Activated CD8-positive, alpha-beta T cell treated with anti-CD3 and anti-CD28 coated beads for 36 hours (primary cell): ENCODE data around the gene HSD11B2. TPM values are rescaled to one million over a fixed set of nuclear protein-coding genes. Genes with fewer than 3 reads are reported as not detected.

Experiments used
- ATAC-seq: fragments of 200-7000 bp; cut with Tn5 transposase; one replicate; pipeline ENCODE4 v1.10.0; 2021; ENCODE audit warnings: mild to moderate bottlenecking, moderate library complexity
- CTCF ChIA-PET: fragments of 350-600 bp; sonication (Branson Sonifier 250); formaldehyde crosslinking; loops from one replicate; lab custom pipeline; 2021; ENCODE audit warnings: antibody characterized with exemption; lab: Charles Lee
- POLR2A ChIA-PET: fragments of 350-600 bp; sonication (Branson Sonifier 250); formaldehyde crosslinking; loops from one replicate; lab custom pipeline; 2021; ENCODE audit warnings: antibody characterized with exemption; lab: Charles Lee
- DNase-seq: peaks from one replicate; pipeline ENCODE4 v3.0.0-alpha.2; 2020
- H3K27ac Mint-ChIP-seq: one replicate; pipeline ENCODE4 v1.8.0; 2021; ENCODE audit warnings: mild to moderate bottlenecking, mixed read lengths
- H3K27me3 Mint-ChIP-seq: one replicate; pipeline ENCODE4 v1.8.0; 2021; ENCODE audit warnings: mixed read lengths
- H3K36me3 Mint-ChIP-seq: one replicate; pipeline ENCODE4 v1.8.0; 2021; ENCODE audit warnings: low read depth, mixed read lengths
- H3K4me1 Mint-ChIP-seq: one replicate; pipeline ENCODE4 v1.8.0; 2021; ENCODE audit warnings: low read depth, mixed read lengths
- H3K4me3 Mint-ChIP-seq: one replicate; pipeline ENCODE4 v1.8.0; 2021; ENCODE audit warnings: mild to moderate bottlenecking, moderate library complexity, mixed read lengths
- H3K9me3 Mint-ChIP-seq: one replicate; pipeline ENCODE4 v1.8.0; 2021; ENCODE audit warnings: mixed read lengths
- intact Hi-C: fragments of 100-400 bp; cut with micrococcal nuclease; formaldehyde crosslinking; loops from one replicate; pipeline ENCODE4 v1.10.0; 2022
- total RNA-seq, 2 experiments: library from RNA; stranded (reverse); gene quantifications; one replicate each; pipeline ENCODE4 v1.2.3, GENCODE V29; 2021
- TF ChIP-seq, protein P1 (sequence below): fragments of 200-600 bp; IDR thresholded peaks from one replicate; pipeline ENCODE4 v1.8.0; 2022; ENCODE audit warnings: antibody characterized with exemption, mild to moderate bottlenecking

Gene HSD11B2
- total RNA-seq, 2 experiments from 2014 or later: 1.6 to 2.3 TPM

GRCh38 chr16:67399218-67399733, 31.6 kb upstream of the HSD11B2 start:
- DNase-seq: peak; percentile 65
- peak; percentile 91 for ATAC-seq
- Mint-ChIP-seq H3K27ac (no peak overlapping the region), H3K9me3 (no peaks in the 10 kb centered on the region), H3K36me3 (no peaks in the 10 kb centered on the region), H3K27me3 (peaks cover 16% of the 10 kb centered on the region), H3K4me3 (no peak overlapping the region), H3K4me1 (peaks cover under 1% of the 10 kb centered on the region)
- TF ChIP-seq, protein P1, sequence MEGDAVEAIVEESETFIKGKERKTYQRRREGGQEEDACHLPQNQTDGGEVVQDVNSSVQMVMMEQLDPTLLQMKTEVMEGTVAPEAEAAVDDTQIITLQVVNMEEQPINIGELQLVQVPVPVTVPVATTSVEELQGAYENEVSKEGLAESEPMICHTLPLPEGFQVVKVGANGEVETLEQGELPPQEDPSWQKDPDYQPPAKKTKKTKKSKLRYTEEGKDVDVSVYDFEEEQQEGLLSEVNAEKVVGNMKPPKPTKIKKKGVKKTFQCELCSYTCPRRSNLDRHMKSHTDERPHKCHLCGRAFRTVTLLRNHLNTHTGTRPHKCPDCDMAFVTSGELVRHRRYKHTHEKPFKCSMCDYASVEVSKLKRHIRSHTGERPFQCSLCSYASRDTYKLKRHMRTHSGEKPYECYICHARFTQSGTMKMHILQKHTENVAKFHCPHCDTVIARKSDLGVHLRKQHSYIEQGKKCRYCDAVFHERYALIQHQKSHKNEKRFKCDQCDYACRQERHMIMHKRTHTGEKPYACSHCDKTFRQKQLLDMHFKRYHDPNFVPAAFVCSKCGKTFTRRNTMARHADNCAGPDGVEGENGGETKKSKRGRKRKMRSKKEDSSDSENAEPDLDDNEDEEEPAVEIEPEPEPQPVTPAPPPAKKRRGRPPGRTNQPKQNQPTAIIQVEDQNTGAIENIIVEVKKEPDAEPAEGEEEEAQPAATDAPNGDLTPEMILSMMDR: peak; percentile 94
- intact Hi-C loops: no loop called here
- ChIA-PET POLR2A (interaction anchor here (0.6 to 1.0 kb wide), 2 partner anchors 17 to 130 kb away, joined by 4 read pairs; no protein-coding TSS in a partner anchor), CTCF (interaction anchor here (0.6 to 4.1 kb wide), 45 partner anchors 9 to 217 kb away, joined by 3 to 19 read pairs (median 5); partner anchors contain the start of genes ATP6V0D1, FHOD1, SLC9A5 and ZDHHC1)

GRCh38 chr16:67399749-67400704, 30.9 kb upstream of the HSD11B2 start:
- Mint-ChIP-seq H3K36me3 (no peaks in the 10 kb centered on the region), H3K4me1 (no peaks in the 10 kb centered on the region), H3K27me3 (peaks cover 13% of the 10 kb centered on the region), H3K27ac (no peak overlapping the region), H3K9me3 (no peaks in the 10 kb centered on the region), H3K4me3 (no peak overlapping the region)
- intact Hi-C loops: loop anchor here (5.0 kb wide), 1 partner anchor 138 kb away; no protein-coding TSS in a partner anchor
- CTCF ChIA-PET: interaction anchor here (0.6 to 4.1 kb wide), 45 partner anchors 8 to 218 kb away, joined by 3 to 19 read pairs (median 5); partner anchors contain the start of genes ATP6V0D1, FHOD1, SLC9A5 and ZDHHC1
- TF ChIP-seq, protein P1: peak; percentile 50
- POLR2A ChIA-PET: interaction anchor here (0.6 to 1.0 kb wide), 2 partner anchors 17 to 131 kb away, joined by 4 read pairs; no protein-coding TSS in a partner anchor
- ATAC-seq: no peak
- DNase-seq: no peak

- intact Hi-C loops: loop anchor here (5.0 kb wide), 1 partner anchor 139 kb away; no protein-coding TSS in a partner anchor
- DNase-seq (no peak), ATAC-seq (no peak)
- ChIA-PET CTCF (interaction anchor here (1.6 to 4.1 kb wide), 7 partner anchors 12 to 140 kb away, joined by 6 to 19 read pairs (median 7); no protein-coding TSS in a partner anchor), POLR2A (no interaction called here)
- H3K9me3 Mint-ChIP-seq: no peaks in the 10 kb centered on the region
- no peaks in the 10 kb centered on the region for H3K4me1 Mint-ChIP-seq
- H3K27me3 Mint-ChIP-seq: peaks cover 4% of the 10 kb centered on the region
- TF ChIP-seq, protein P1: no peak
- no peaks in the 10 kb centered on the region for H3K36me3 Mint-ChIP-seq
- H3K27ac Mint-ChIP-seq: no peak overlapping the region
- no peak overlapping the region for H3K4me3 Mint-ChIP-seq
Observed at GRCh38 chr16:67400901-67401300, 30.0 kb upstream of the HSD11B2 start.

DNA sequence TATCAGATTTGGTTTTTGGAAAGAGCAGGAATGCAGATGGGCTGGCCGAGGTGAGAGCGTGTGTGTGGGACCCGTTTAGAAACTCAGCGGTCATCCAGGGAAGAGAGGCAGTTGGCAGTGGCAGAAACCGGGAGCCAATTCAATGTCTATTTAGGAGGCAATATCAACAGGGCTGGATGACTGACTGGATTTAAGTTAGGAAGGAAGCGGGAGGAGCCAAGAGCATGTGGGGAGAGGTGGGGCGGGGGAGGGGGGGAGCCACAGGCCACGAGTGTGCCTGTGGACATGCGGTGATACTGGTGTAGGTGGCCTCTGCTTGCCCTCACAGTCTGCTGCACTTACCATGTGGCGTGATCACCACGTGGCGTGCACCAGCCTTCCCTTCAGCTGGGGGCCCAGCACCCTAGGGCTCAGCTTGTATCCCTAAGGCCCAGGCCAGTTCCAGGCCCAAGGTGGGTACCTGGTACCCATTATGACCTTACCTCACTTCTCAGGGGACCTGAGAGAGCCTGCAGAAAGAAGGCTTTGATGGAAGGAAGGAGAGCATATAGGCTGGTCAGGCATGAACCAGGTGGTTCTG, 26.9 kb upstream of the HSD11B2 start:
- intact Hi-C loops: loop anchor here (5.0 kb wide), 1 partner anchor 142 kb away; no protein-coding TSS in a partner anchor
- no peaks in the 10 kb centered on the region for H3K4me1 Mint-ChIP-seq
- CTCF ChIA-PET: interaction anchor here (1.2 kb wide), 1 partner anchor 13 kb away, joined by 4 read pairs; the partner anchor contains the start of gene ZDHHC1

More for the DNA sequence above, 26.9 kb upstream of the HSD11B2 start:
- Mint-ChIP-seq H3K27me3 (peaks cover 3% of the 10 kb centered on the region), H3K4me3 (no peak overlapping the region), H3K9me3 (no peaks in the 10 kb centered on the region), H3K27ac (no peak overlapping the region), H3K36me3 (no peaks in the 10 kb centered on the region)
- TF ChIP-seq, protein P1: no peak
- DNase-seq (no peak), ATAC-seq (no peak)
- POLR2A ChIA-PET: interaction anchor here (0.6 kb wide), 1 partner anchor 321 kb away, joined by 3 read pairs; no protein-coding TSS in a partner anchor
